WTC11 (cell line): Measurements from ENCODE around the gene KIAA0232.
"Not testable (repeated sequence)": the region's sequence is repeated elsewhere in the genome, so short reads cannot be mapped to it uniquely, and the experiment has no call there.

Experiments used
- CTCF ChIP-seq: fragments of 200-600 bp; IDR thresholded peaks from 2 replicates; pipeline ENCODE4 v1.8.0; 2022; ENCODE audit warnings: antibody characterized with exemption
- E2F1 ChIP-seq: sonication (generic); formaldehyde crosslinking; IDR thresholded peaks from 2 replicates; pipeline ENCODE4 v1.8.0; 2022; ENCODE audit warnings: mild to moderate bottlenecking, missing genetic modification reagents
- ZBTB43 ChIP-seq: sonication (generic); formaldehyde crosslinking; IDR thresholded peaks from 2 replicates; pipeline ENCODE4 v1.8.1; 2023; ENCODE audit warnings: mild to moderate bottlenecking, missing genetic modification reagents

GRCh38 chr4:6911917-6912316 lies 129.4 kb downstream of the KIAA0232 start:
- not testable (repeated sequence) for TF ChIP-seq CTCF; ZBTB43 (CRISPR knock-in tag); E2F1 (CRISPR knock-in tag)
